GM19240 (cell line): ENCODE data around the gene TMEM81.

Experiments used
- DNase-seq: peaks from one replicate; pipeline ENCODE4 v3.0.0; 2011; ENCODE audit warnings: low spot score; ENCODE audit not compliant: insufficient read length

Gene TMEM81

GRCh38 chr1:205037539-205037938, 46.7 kb downstream of the TMEM81 start:
- no peak for DNase-seq
